ENCODE measurements around the gene CD79A. TPM values are rescaled to one million over a fixed set of nuclear protein-coding genes. Genes with fewer than 3 reads are reported as not detected.
A peak's percentile ranks its signal among the peaks of the same experiment; 100 is the strongest.

Gene CD79A
- total RNA-seq, 1 experiment from 2014 or later: 0.82 TPM

GRCh38 chr19:41897181-41897580 is 20.1 kb downstream of the CD79A start:
- POLR2A ChIA-PET: no interaction called here
- Histone ChIP-seq H3K4me1 (peaks cover 5% of the 10 kb centered on the region; the same call in 1 of the 2 replicates), H3K9me3 (no peaks in the 10 kb centered on the region), H3K36me3 (ENCODE audit: control insufficient read depth, insufficient read depth, low read length) (peaks cover 4% of the 10 kb centered on the region), H3K27me3 (replicated peaks; ENCODE audit: control insufficient read depth, insufficient read depth, low read length) (no peaks in the 10 kb centered on the region), H3K4me3 (ENCODE audit: low read depth, low read length) (no peak overlapping the region)
- H3K36me3 Mint-ChIP-seq (ENCODE audit: insufficient read depth, unreplicated experiment): peaks cover 36% of the 10 kb centered on the region
- BruUV-seq (replicated peaks): no TSS peak
- TF ChIP-seq, protein P1, sequence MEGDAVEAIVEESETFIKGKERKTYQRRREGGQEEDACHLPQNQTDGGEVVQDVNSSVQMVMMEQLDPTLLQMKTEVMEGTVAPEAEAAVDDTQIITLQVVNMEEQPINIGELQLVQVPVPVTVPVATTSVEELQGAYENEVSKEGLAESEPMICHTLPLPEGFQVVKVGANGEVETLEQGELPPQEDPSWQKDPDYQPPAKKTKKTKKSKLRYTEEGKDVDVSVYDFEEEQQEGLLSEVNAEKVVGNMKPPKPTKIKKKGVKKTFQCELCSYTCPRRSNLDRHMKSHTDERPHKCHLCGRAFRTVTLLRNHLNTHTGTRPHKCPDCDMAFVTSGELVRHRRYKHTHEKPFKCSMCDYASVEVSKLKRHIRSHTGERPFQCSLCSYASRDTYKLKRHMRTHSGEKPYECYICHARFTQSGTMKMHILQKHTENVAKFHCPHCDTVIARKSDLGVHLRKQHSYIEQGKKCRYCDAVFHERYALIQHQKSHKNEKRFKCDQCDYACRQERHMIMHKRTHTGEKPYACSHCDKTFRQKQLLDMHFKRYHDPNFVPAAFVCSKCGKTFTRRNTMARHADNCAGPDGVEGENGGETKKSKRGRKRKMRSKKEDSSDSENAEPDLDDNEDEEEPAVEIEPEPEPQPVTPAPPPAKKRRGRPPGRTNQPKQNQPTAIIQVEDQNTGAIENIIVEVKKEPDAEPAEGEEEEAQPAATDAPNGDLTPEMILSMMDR (IDR thresholded peaks at IDR 0.05; ENCODE audit: insufficient read depth in 1 of 2, low read depth in 1 of 2, low read length in 1 of 2, severe bottlenecking in 1 of 2, unreplicated experiment in 1 of 2): no peak
- H3K27me3 Mint-ChIP-seq (ENCODE audit: insufficient read depth, unreplicated experiment): no peaks in the 10 kb centered on the region
- peaks cover 7% of the 10 kb centered on the region for H3K4me1 Mint-ChIP-seq (ENCODE audit: low read depth, unreplicated experiment)
- CTCF ChIA-PET: interaction anchor here (0.7 kb wide), 1 partner anchor 37 kb away, joined by 4 read pairs; no protein-coding TSS in a partner anchor
- no peak overlapping the region for H3K27ac Mint-ChIP-seq (ENCODE audit: unreplicated experiment)
- intact Hi-C loops (cut with micrococcal nuclease; ENCODE audit: unreplicated experiment): no loop called here
- H3K4me3 Mint-ChIP-seq (ENCODE audit: unreplicated experiment): no peak overlapping the region
- DNase-seq: no peak
- no peaks in the 10 kb centered on the region for H3K9me3 Mint-ChIP-seq (ENCODE audit: unreplicated experiment)

GRCh38 chr19:41897820-41898219 is 20.7 kb downstream of the CD79A start:
- BruUV-seq (replicated peaks): TSS peak; percentile 33
- H3K36me3 ChIP-seq (ENCODE audit: control insufficient read depth, insufficient read depth, low read length): peaks cover 4% of the 10 kb centered on the region
- POLR2A ChIA-PET: no interaction called here

GRCh38 chr19:41898235-41898634 is 21.2 kb downstream of the CD79A start:
- TF ChIP-seq, protein P1 (IDR thresholded peaks at IDR 0.05; ENCODE audit: insufficient read depth in 1 of 2, low read depth in 1 of 2, low read length in 1 of 2, severe bottlenecking in 1 of 2, unreplicated experiment in 1 of 2): no peak
- peaks cover 34% of the 10 kb centered on the region for H3K36me3 Mint-ChIP-seq (ENCODE audit: insufficient read depth, unreplicated experiment)
- CTCF ChIA-PET: interaction anchor here (0.9 kb wide), 1 partner anchor 30 kb away, joined by 4 read pairs; the partner anchor contains the start of gene ERFL
- POLR2A ChIA-PET: no interaction called here
- Histone ChIP-seq H3K36me3 (ENCODE audit: control insufficient read depth, insufficient read depth, low read length) (peaks cover 5% of the 10 kb centered on the region), H3K4me3 (ENCODE audit: low read depth, low read length) (no peak overlapping the region), H3K27me3 (replicated peaks; ENCODE audit: control insufficient read depth, insufficient read depth, low read length) (no peaks in the 10 kb centered on the region), H3K4me1 (peaks cover 6% of the 10 kb centered on the region), H3K9me3 (no peaks in the 10 kb centered on the region)
- no peak overlapping the region for H3K4me3 Mint-ChIP-seq (ENCODE audit: unreplicated experiment)
- no peak for DNase-seq
- H3K9me3 Mint-ChIP-seq (ENCODE audit: unreplicated experiment): no peaks in the 10 kb centered on the region
- intact Hi-C loops (cut with micrococcal nuclease; ENCODE audit: unreplicated experiment): no loop called here
- H3K27ac Mint-ChIP-seq (ENCODE audit: unreplicated experiment): no peak overlapping the region
- no peaks in the 10 kb centered on the region for H3K27me3 Mint-ChIP-seq (ENCODE audit: insufficient read depth, unreplicated experiment)
- no TSS peak for BruUV-seq (replicated peaks)
- H3K4me1 Mint-ChIP-seq (ENCODE audit: low read depth, unreplicated experiment): peaks cover 7% of the 10 kb centered on the region

More at GRCh38 chr19:41897820-41898219, 20.7 kb downstream of the CD79A start:
- CTCF ChIA-PET: interaction anchor here (0.7 to 0.9 kb wide), 2 partner anchors 30 to 37 kb away, joined by 4 read pairs; partner anchors contain the start of gene ERFL
- H3K27me3 Mint-ChIP-seq (ENCODE audit: insufficient read depth, unreplicated experiment): no peaks in the 10 kb centered on the region
- no peak overlapping the region for H3K27ac Mint-ChIP-seq (ENCODE audit: unreplicated experiment)
- H3K36me3 Mint-ChIP-seq (ENCODE audit: insufficient read depth, unreplicated experiment): peaks cover 36% of the 10 kb centered on the region
- TF ChIP-seq, protein P1 (IDR thresholded peaks at IDR 0.05; ENCODE audit: insufficient read depth in 1 of 2, low read depth in 1 of 2, low read length in 1 of 2, severe bottlenecking in 1 of 2, unreplicated experiment in 1 of 2): no peak
- no peak overlapping the region for H3K4me3 Mint-ChIP-seq (ENCODE audit: unreplicated experiment)
- intact Hi-C loops (cut with micrococcal nuclease; ENCODE audit: unreplicated experiment): no loop called here
- DNase-seq: no peak
- H3K4me1 Mint-ChIP-seq (ENCODE audit: low read depth, unreplicated experiment): peaks cover 7% of the 10 kb centered on the region
- Histone ChIP-seq H3K4me3 (ENCODE audit: low read depth, low read length) (no peak overlapping the region), H3K4me1 (peaks cover 5% of the 10 kb centered on the region; the same call in 1 of the 2 replicates), H3K9me3 (no peaks in the 10 kb centered on the region), H3K27me3 (replicated peaks; ENCODE audit: control insufficient read depth, insufficient read depth, low read length) (no peaks in the 10 kb centered on the region)
- H3K9me3 Mint-ChIP-seq (ENCODE audit: unreplicated experiment): no peaks in the 10 kb centered on the region
